ENCODE results near the gene ACKR3. TPM values are rescaled to one million over a fixed set of nuclear protein-coding genes. Genes with fewer than 3 reads are reported as not detected.

ACKR3 gene
- total and polyA plus RNA-seq, 2 of the 4 experiments (the other 2 are of a cell fraction), result not detected

- Histone ChIP-seq H2AK9ac (replicated peaks; ENCODE audit: low read depth, low read length, poor library complexity) (no peak overlapping the region), H4K5ac (ENCODE audit: low read depth, low read length) (no peak overlapping the region), H2BK20ac (ENCODE audit: low read depth, low read length) (no peak overlapping the region), H3K4ac (ENCODE audit: low read depth, low read length) (no peak overlapping the region), H3K36me3 (ENCODE audit: control insufficient read depth, insufficient read depth, low read length) (no peaks in the 10 kb centered on the region), H4K20me1 (ENCODE audit: insufficient read depth, low read length) (no peaks in the 10 kb centered on the region), H3K18ac (ENCODE audit: low read depth, low read length) (no peak overlapping the region), H2AFZ (replicated peaks; ENCODE audit: low read length, poor library complexity) (no peak overlapping the region), H2BK5ac (ENCODE audit: low read depth, low read length, poor library complexity, severe bottlenecking) (no peak overlapping the region), H3K14ac (replicated peaks; ENCODE audit: low read depth, low read length) (no peak overlapping the region), H4K91ac (ENCODE audit: insufficient read depth, low read depth, low read length) (no peak overlapping the region), H3K4me3 (ENCODE audit: insufficient read depth, low read depth, low read length) (no peak overlapping the region), H2BK15ac (ENCODE audit: low read depth, low read length) (no peak overlapping the region), H3K56ac (ENCODE audit: extremely low read depth, insufficient read depth, low read length) (no peak overlapping the region), H3K9me1 (ENCODE audit: insufficient read depth, low read length) (no peaks in the 10 kb centered on the region), H2BK120ac (ENCODE audit: low read depth, low read length) (no peak overlapping the region), H3K27ac (ENCODE audit: insufficient read depth, low read length) (no peak overlapping the region), H3K23ac (ENCODE audit: low read depth, low read length) (no peak overlapping the region), H3K9me3 (ENCODE audit: control insufficient read depth, insufficient read depth, low read length) (peaks cover 6% of the 10 kb centered on the region), H3K79me1 (ENCODE audit: low read depth in 1 of 2, low read length in 2 of 2) (no peaks in the 10 kb centered on the region), H3K4me2 (ENCODE audit: low read depth, low read length) (no peak overlapping the region), H3K4me1 (ENCODE audit: control insufficient read depth, insufficient read depth, low read length) (no peaks in the 10 kb centered on the region), H3K27me3 (ENCODE audit: control insufficient read depth, insufficient read depth, low read length) (no peaks in the 10 kb centered on the region; the same call in 1 of the 2 replicates), H3K9ac (ENCODE audit: low read depth, low read length) (no peak overlapping the region), H2AK5ac (ENCODE audit: low read depth, low read length) (no peak overlapping the region), H4K8ac (ENCODE audit: low read depth in 2 of 2, low read length in 2 of 2) (no peak overlapping the region)
- intact Hi-C loops (cut with micrococcal nuclease), result no loop called here
- DNase-seq (no peak), ATAC-seq (ENCODE audit: low read depth) (no peak)
- CTCF ChIA-PET, result no interaction called here
- no TSS peak for BruUV-seq (replicated peaks)
- TF ChIP-seq FOS (IDR thresholded peaks at IDR 0.05; ENCODE audit: low read depth, low read length) (no peak), RAD21 (IDR thresholded peaks at IDR 0.05; ENCODE audit: low read length) (no peak), MAZ (IDR thresholded peaks at IDR 0.05; ENCODE audit: borderline replicate concordance, low read depth, low read length) (no peak), POLR2A (IDR thresholded peaks at IDR 0.05; ENCODE audit: low read depth, low read length) (no peak)
- dilution Hi-C loops (cut with HindIII; ENCODE audit: low sequenced_read_pairs, unreplicated experiment), result no loop called here
- POLR2A ChIA-PET (ENCODE audit: unreplicated experiment), result no interaction called here
- WGBS, 2 experiments (ENCODE audit: extremely low coverage in 2 of 2, insufficient read length in 1 of 2), result no CpG with 5 or more reads among the region's 1 CpG
- in situ Hi-C loops (cut with MboI; ENCODE audit: low sequenced_read_pairs), result no loop called here
Observed at GRCh38 chr2:236555481-236555880, 14.1 kb upstream of the ACKR3 start.
